Esophagus muscularis mucosa (tissue), 4 donors: ENCODE results near the gene ARHGAP31.

Source experiments
- CTCF ChIP-seq, 3 experiments: fragments of 200-600 bp in 2 of 3; fragments of 450-650 bp in 1 of 3; sonication (generic) in 2 of 3; IDR thresholded peaks; one replicate each; pipeline ENCODE4 v1.5.1; 2017 to 2019; ENCODE audit warnings: antibody characterized with exemption in 3 of 3, mild to moderate bottlenecking in 2 of 3, moderate library complexity in 1 of 3
- EP300 ChIP-seq: sonication (generic); formaldehyde crosslinking; IDR thresholded peaks from one replicate; pipeline ENCODE4 v1.6.1; 2017; ENCODE audit warnings: antibody characterized with exemption
- POLR2A ChIP-seq: fragments of 450-650 bp; IDR thresholded peaks from one replicate; pipeline ENCODE4 v1.6.1; 2017; ENCODE audit warnings: antibody characterized with exemption, moderate library complexity, mild to moderate bottlenecking, low read depth
- POLR2AphosphoS5 ChIP-seq, 2 donors: sonication (generic); formaldehyde crosslinking; IDR thresholded peaks; one replicate each; pipeline ENCODE4 v1.6.1; 2017; ENCODE audit warnings: antibody characterized with exemption in 2 of 2

- TF ChIP-seq CTCF (IDR thresholded peaks at IDR 0.05) (no peak), EP300 (no peak), POLR2AphosphoS5 (IDR thresholded peaks at IDR 0.05) (no peak), POLR2A (no peak)
Observed at GRCh38 chr3:119340446-119340845, 46.3 kb downstream of the ARHGAP31 start.
